ENCODE data around the gene HMGN4. TPM values are rescaled to one million over a fixed set of nuclear protein-coding genes. Genes with fewer than 3 reads are reported as not detected.

Gene HMGN4
- total RNA-seq, 2 experiments from 2014 or later: 22.7 to 24.8 TPM

- Histone ChIP-seq H3K27ac (ENCODE audit: low read depth in 1 of 2, low read length in 2 of 2) (peak overlapping the region in 1 of 2 donors; percentile 18), H3K4me1 (ENCODE audit: insufficient read depth, low read length) (peaks cover 21% of the 10 kb centered on the region), H3K4me3 (ENCODE audit: low read length) (peak overlapping the region; percentile 56), H3K9me3 (ENCODE audit: control insufficient read depth in 1 of 2, insufficient read depth in 1 of 2, low read length in 2 of 2) (peaks cover 0 to 10% of the 10 kb centered on the region in 2 experiments), H3K36me3 (ENCODE audit: insufficient read depth, low read length) (no peaks in the 10 kb centered on the region), H3K27me3 (ENCODE audit: control insufficient read depth in 1 of 2, insufficient read depth in 2 of 2, low read length in 2 of 2) (no peaks in the 10 kb centered on the region)
- Mint-ChIP-seq H3K27ac (peak overlapping the region; percentile 92), H3K4me3 (peak overlapping the region; percentile 94), H3K36me3 (ENCODE audit: low read depth) (peaks cover 35% of the 10 kb centered on the region), H3K4me1 (ENCODE audit: low read depth) (peaks cover 30% of the 10 kb centered on the region), H3K9me3 (peaks cover 9% of the 10 kb centered on the region), H3K27me3 (peaks cover 17% of the 10 kb centered on the region)
- DNase-seq (peak in 7 of 14 experiments; percentile 15 to 84 (median 52)), ATAC-seq (ENCODE audit: poor library complexity) (peak; percentile 54)
- intact Hi-C loops (cut with DNase I, micrococcal nuclease): loop anchor here in 1 of 2 experiments (1.0 kb wide), 2 partner anchors 18 to 25 kb away; partner anchors contain the start of gene ABT1
- CTCF ChIA-PET: interaction anchor here (0.6 to 3.8 kb wide), 18 partner anchors 10 to 1299 kb away, joined by 3 to 31 read pairs (median 4); partner anchors contain the start of gene HMGN4
- POLR2A ChIA-PET: interaction anchor here (0.6 to 2.0 kb wide), 16 partner anchors 18 to 1266 kb away, joined by 3 to 14 read pairs (median 3); a partner anchor contains a TSS
- no peak for TF ChIP-seq CTCF (IDR thresholded peaks at IDR 0.05)
Observed at GRCh38 chr6:26571592-26572296, 33.6 kb downstream of the HMGN4 start.

- CTCF ChIA-PET: interaction anchor here (0.8 to 7.8 kb wide), 2 partner anchors 20 to 234 kb away, joined by 3 to 50 read pairs; no protein-coding TSS in a partner anchor
- Mint-ChIP-seq H3K4me1 (ENCODE audit: low read depth) (peaks cover 24% of the 10 kb centered on the region), H3K27me3 (peaks cover 14% of the 10 kb centered on the region), H3K36me3 (ENCODE audit: low read depth) (peaks cover 25% of the 10 kb centered on the region), H3K9me3 (peaks cover 20% of the 10 kb centered on the region), H3K27ac (peak overlapping the region; percentile 92), H3K4me3 (peak overlapping the region; percentile 46)
- ATAC-seq (ENCODE audit: poor library complexity): no peak
- Histone ChIP-seq H3K9me3 (ENCODE audit: control insufficient read depth in 1 of 2, insufficient read depth in 1 of 2, low read length in 2 of 2) (peaks cover 4 to 7% of the 10 kb centered on the region in 2 experiments), H3K4me1 (ENCODE audit: insufficient read depth, low read length) (peaks cover 22% of the 10 kb centered on the region), H3K36me3 (ENCODE audit: insufficient read depth, low read length) (no peaks in the 10 kb centered on the region), H3K27ac (ENCODE audit: low read depth in 1 of 2, low read length in 2 of 2) (no peak overlapping the region), H3K27me3 (ENCODE audit: control insufficient read depth in 1 of 2, insufficient read depth in 2 of 2, low read length in 2 of 2) (no peaks in the 10 kb centered on the region), H3K4me3 (ENCODE audit: low read length) (no peak overlapping the region)
- no peak for DNase-seq
- intact Hi-C loops (cut with DNase I, micrococcal nuclease): loop anchor here in 1 of 2 experiments (1.0 kb wide), 1 partner anchor 20 kb away; no protein-coding TSS in a partner anchor
- no peak for TF ChIP-seq CTCF (IDR thresholded peaks at IDR 0.05)
- POLR2A ChIA-PET: interaction anchor here (1.2 kb wide), 1 partner anchor 20 kb away, joined by 3 read pairs; no protein-coding TSS in a partner anchor
Observed at GRCh38 chr6:26575494-26575939, 37.4 kb downstream of the HMGN4 start.

- no peak for ATAC-seq (ENCODE audit: poor library complexity)
- CTCF ChIA-PET: interaction anchor here (0.8 to 7.8 kb wide), 5 partner anchors 8 to 254 kb away, joined by 3 to 50 read pairs (median 3); no protein-coding TSS in a partner anchor
- Mint-ChIP-seq H3K27me3 (peaks cover 13% of the 10 kb centered on the region), H3K4me1 (ENCODE audit: low read depth) (peaks cover 23% of the 10 kb centered on the region), H3K27ac (peak overlapping the region; percentile 92), H3K9me3 (peaks cover 20% of the 10 kb centered on the region), H3K36me3 (ENCODE audit: low read depth) (peaks cover 24% of the 10 kb centered on the region), H3K4me3 (peak overlapping the region; percentile 86)
- Histone ChIP-seq H3K27me3 (ENCODE audit: control insufficient read depth in 1 of 2, insufficient read depth in 2 of 2, low read length in 2 of 2) (no peaks in the 10 kb centered on the region), H3K4me1 (ENCODE audit: insufficient read depth, low read length) (peaks cover 22% of the 10 kb centered on the region), H3K9me3 (ENCODE audit: control insufficient read depth in 1 of 2, insufficient read depth in 1 of 2, low read length in 2 of 2) (peaks cover 0 to 4% of the 10 kb centered on the region in 2 experiments), H3K27ac (ENCODE audit: low read depth in 1 of 2, low read length in 2 of 2) (no peak overlapping the region), H3K4me3 (ENCODE audit: low read length) (peak overlapping the region; percentile 56), H3K36me3 (ENCODE audit: insufficient read depth, low read length) (no peaks in the 10 kb centered on the region)
- intact Hi-C loops (cut with DNase I, micrococcal nuclease): no loop called here
- POLR2A ChIA-PET: interaction anchor here (0.7 to 2.6 kb wide), 8 partner anchors 7 to 1234 kb away, joined by 3 to 12 read pairs (median 4); a partner anchor contains a TSS
- no peak for TF ChIP-seq CTCF (IDR thresholded peaks at IDR 0.05)
- peak in 1 of 14 experiments; percentile 38 for DNase-seq
Observed at GRCh38 chr6:26576407-26576843, 38.3 kb downstream of the HMGN4 start.
